Adipose tissue (tissue), 3 donors: ENCODE results near the gene AHSG. TPM values are rescaled to one million over a fixed set of nuclear protein-coding genes. Genes with fewer than 3 reads are reported as not detected.

Experiments
- H3K27ac ChIP-seq: one replicate; pipeline ENCODE4 v1.5.1; 2013; ENCODE audit warnings: low read depth, low read length
- WGBS, 3 donors: extraction: QIAGEN DNeasy Blood & Tissue Kit; methylation state at CpG; one replicate each; pipeline ENCODE4 v1.1.7; 2013; 5-methylcytosine and 5-hydroxymethylcytosine counted together
- polyA plus RNA-seq, 3 donors: library from polyadenylated mRNA; stranded (reverse); fragments of 200-250 nt; gene quantifications; one replicate each; pipeline ENCODE4 v1.2.3, GENCODE V29; 2013
- donor health status: healthy with polysubstance abuse.
- donor health status: Bipolar disorder and iron deficiency.
- donor health status: healthy.

AHSG gene
- polyA plus RNA-seq, 3 donors, result 0.06 TPM; not detected in 2

GRCh38 chr3:186663361-186664118 is 50.7 kb downstream of the AHSG start:
- WGBS, 3 donors, result 26 to 32% (median 29%) methylated on average over 7 of the region's 7 CpGs
- no peak overlapping the region for H3K27ac ChIP-seq

GRCh38 chr3:186664119-186664495 is 51.2 kb downstream of the AHSG start:
- H3K27ac ChIP-seq, result no peak overlapping the region

GRCh38 chr3:186664506-186664905 is 51.6 kb downstream of the AHSG start:
- H3K27ac ChIP-seq, result no peak overlapping the region
- WGBS, 3 donors, result 52 to 63% (median 52%) methylated on average over 4 of the region's 4 CpGs

GRCh38 chr3:186665625-186666188 is 52.8 kb downstream of the AHSG start, which contains the start of gene HRG:
HRG (plus strand) TSS chr3:186666014; CDS start chr3:186666032, 18 bp downstream.
- 33 to 88% (median 81%) methylated on average over 8 of the region's 8 CpGs for WGBS, 3 donors

GRCh38 chr3:186668426-186668825 is 55.6 kb downstream of the AHSG start:
- H3K27ac ChIP-seq, result no peak overlapping the region
- 66 to 76% (median 72%) methylated on average over 6 of the region's 6 CpGs for WGBS, 3 donors

More at GRCh38 chr3:186665625-186666188, 52.8 kb downstream of the AHSG start, which contains the start of gene HRG:
- H3K27ac ChIP-seq, result no peak within 1 kb of the TSS

GRCh38 chr3:186669378-186670084 is 56.7 kb downstream of the AHSG start:
- 70 to 91% (median 73%) methylated on average over 2 of the region's 2 CpGs for WGBS, 3 donors
- H3K27ac ChIP-seq, result no peak overlapping the region

GRCh38 chr3:186670155-186670554 is 57.3 kb downstream of the AHSG start:
- H3K27ac ChIP-seq, result no peak overlapping the region

Other genes with a start within 250 kb of the AHSG start
- 1 to 10 TPM; 1.2 to 6.7 (median 1.4) TPM for gene CRYGS, start 68.7 kb upstream of the AHSG start, polyA plus RNA-seq
- 1 to 10 TPM; 3.5 to 9.8 (median 6.8) TPM for gene TBCCD1, start 45.7 kb upstream of the AHSG start, polyA plus RNA-seq
- gene DNAJB11, start 42.3 kb upstream of the AHSG start, polyA plus RNA-seq, result 10 to 100 TPM; 23.6 to 44.9 (median 40.7) TPM
- not detected for gene FETUB, start 27.3 kb downstream of the AHSG start, polyA plus RNA-seq
- gene HRG, start 53.0 kb downstream of the AHSG start, polyA plus RNA-seq, result not detected
- under 1 TPM in 2 of 3 donors, not detected in 1; 0.02 to 0.04 TPM for gene KNG1, start 104.3 kb downstream of the AHSG start, polyA plus RNA-seq
- 100 to 1,000 TPM; 281 to 425 (median 396) TPM for gene EIF4A2, start 170.5 kb downstream of the AHSG start, polyA plus RNA-seq
- 10 to 100 TPM in 2 of 3 donors, 1 to 10 TPM in 1; 7.8 to 14.4 (median 12.7) TPM for gene RFC4, start 193.4 kb downstream of the AHSG start, polyA plus RNA-seq
- gene ADIPOQ, start 229.7 kb downstream of the AHSG start, polyA plus RNA-seq, result 1,000 to 10,000 TPM in 1 of 3 donors, 100 to 1,000 TPM in 1, 10 to 100 TPM in 1; 98.4 to 1,082 (median 265) TPM